Stimulated activated CD4-positive, alpha-beta T cell treated with anti-CD3 and anti-CD28 coated beads, Interleukin-2, amount 100 ng/mL, for 24 hours (primary cell): ENCODE data around the gene SERGEF.
A peak's percentile ranks its signal among the peaks of the same experiment; 100 is the strongest.

ENCODE experiments used
- DNase-seq, 2 donors: peaks; one replicate each; pipeline ENCODE4 v3.0.0-alpha.2; 2020

SERGEF gene

GRCh38 chr11:17766590-17766989, 246.3 kb downstream of the SERGEF start:
- DNase-seq: no peak

GRCh38 chr11:17766073-17766359, 246.8 kb downstream of the SERGEF start:
- no peak for DNase-seq

GRCh38 chr11:17765356-17766072, 247.3 kb downstream of the SERGEF start:
- DNase-seq: no peak

- no peak for DNase-seq
These were observed 248.2 kb downstream of the SERGEF start for GRCh38 chr11:17764446-17765218.

- DNase-seq: no peak
These were observed 249.1 kb downstream of the SERGEF start for GRCh38 chr11:17763703-17764102.

GRCh38 chr11:17763244-17763643, 249.6 kb downstream of the SERGEF start:
- DNase-seq: no peak

GRCh38 chr11:17762309-17762974, 250.4 kb downstream of the SERGEF start:
- no peak for DNase-seq

GRCh38 chr11:17760102-17761029, 252.5 kb downstream of the SERGEF start:
- DNase-seq: peak in 1 of 2 donors; percentile 30

GRCh38 chr11:17755891-17756290, 257.0 kb downstream of the SERGEF start:
- DNase-seq: no peak

- DNase-seq: no peak
These were observed 259.2 kb downstream of the SERGEF start for GRCh38 chr11:17753641-17754040.

- no peak for DNase-seq
These were observed 259.7 kb downstream of the SERGEF start for GRCh38 chr11:17753153-17753552.

- DNase-seq: no peak
These were observed 260.7 kb downstream of the SERGEF start for GRCh38 chr11:17752144-17752543.

- no peak for DNase-seq
These were observed 261.3 kb downstream of the SERGEF start for GRCh38 chr11:17751558-17751957.

GRCh38 chr11:17750801-17751165, 262.1 kb downstream of the SERGEF start:
- no peak for DNase-seq

GRCh38 chr11:17750013-17750800, 262.6 kb downstream of the SERGEF start:
- DNase-seq: no peak

GRCh38 chr11:17748761-17749721, 263.8 kb downstream of the SERGEF start:
- DNase-seq: no peak

- no peak for DNase-seq
These were observed 264.8 kb downstream of the SERGEF start for GRCh38 chr11:17748044-17748443.

GRCh38 chr11:17747131-17747955, 265.5 kb downstream of the SERGEF start:
- no peak for DNase-seq

GRCh38 chr11:17746096-17746495, 266.8 kb downstream of the SERGEF start:
- no peak for DNase-seq
